Measurements from ENCODE around the gene STPG3. TPM values are rescaled to one million over a fixed set of nuclear protein-coding genes. Genes with fewer than 3 reads are reported as not detected.

The STPG3 gene
- polyA plus RNA-seq, 1 of the 3 experiments (the other 2 are of a cell fraction), result not detected

DNA sequence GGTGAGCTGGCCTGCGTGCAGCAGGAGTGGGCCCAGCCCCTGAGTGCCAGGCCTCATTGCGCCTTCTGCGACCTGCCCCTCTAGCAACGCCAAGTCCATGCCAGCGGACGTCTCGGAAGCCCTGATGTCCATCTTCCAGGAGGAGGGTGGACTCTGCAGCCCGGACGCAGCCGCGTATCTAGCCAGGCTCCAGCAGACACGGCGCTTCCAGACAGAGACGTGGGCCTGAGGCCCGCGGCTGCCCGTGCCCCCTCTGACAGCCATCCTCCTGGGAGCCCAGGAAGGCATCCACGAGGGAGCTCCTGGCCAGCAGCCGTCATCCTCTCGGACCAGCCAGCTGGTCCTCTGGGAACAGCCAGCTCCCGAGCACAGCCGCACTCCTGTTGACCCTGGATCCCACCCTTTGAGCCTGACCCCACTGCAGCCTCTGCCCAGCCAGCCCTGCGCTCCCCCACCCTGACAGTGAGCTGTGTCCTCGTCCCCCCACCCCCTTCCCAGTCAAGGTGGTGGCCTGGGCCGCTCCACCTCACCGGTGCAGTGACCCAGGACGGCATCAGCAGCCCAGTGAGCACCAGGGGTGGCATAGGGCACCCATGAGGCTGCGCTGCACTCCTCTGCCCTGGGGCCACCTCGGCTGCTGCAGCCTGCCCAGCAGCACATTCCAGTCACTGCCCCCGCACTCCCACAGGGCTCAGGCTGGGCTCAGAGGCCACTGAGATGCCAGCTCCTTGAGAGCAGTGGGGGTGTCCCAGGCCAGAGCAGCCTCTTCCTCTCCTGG, 34.7 kb upstream of the STPG3 start:
- ChIA-PET POLR2A (interaction anchor here (1.7 kb wide), 1 partner anchor 9 kb away, joined by 3 read pairs; no protein-coding TSS in a partner anchor), CTCF (interaction anchor here (0.6 to 1.5 kb wide), 4 partner anchors 9 to 20 kb away, joined by 3 to 7 read pairs (median 3); partner anchors contain the start of gene RNF224)
- Histone ChIP-seq H3K9me2 (no peaks in the 10 kb centered on the region), H3K27me3 (ENCODE audit: insufficient read depth) (no peaks in the 10 kb centered on the region), H3K4me1 (ENCODE audit: control insufficient read depth in 1 of 2, insufficient read depth in 2 of 2, low read depth in 1 of 2, low read length in 1 of 2) (peaks cover 0 to 5% of the 10 kb centered on the region in 2 experiments; a peak in 1 of 4 replicates), H3F3A (replicated peaks; ENCODE audit: insufficient read depth) (no peaks in the 10 kb centered on the region), H3K4me2 (no peak overlapping the region), H3K27ac (ENCODE audit: low read depth in 2 of 2, low read length in 1 of 2) (no peak overlapping the region), H4K20me1 (ENCODE audit: insufficient read depth) (no peaks in the 10 kb centered on the region), H3K9ac (no peak overlapping the region), H3K36me3 (replicated peaks in 1 of 2; ENCODE audit: control insufficient read depth in 1 of 2, insufficient read depth in 2 of 2, low read length in 1 of 2) (peaks cover 0 to 14% of the 10 kb centered on the region in 2 experiments), H3K79me2 (ENCODE audit: insufficient read depth) (no peaks in the 10 kb centered on the region), H2AFZ (ENCODE audit: low read depth) (no peak overlapping the region), H3K9me3 (no peaks in the 10 kb centered on the region), H3K4me3 (ENCODE audit: low read depth in 2 of 2, low read length in 1 of 2) (no peak overlapping the region)
- DNase-seq, result no peak
- WGBS (ENCODE audit: low lambda C conversion rate), result 95% methylated on average over 16 of the region's 30 CpGs
- TF ChIP-seq SMC3 (IDR thresholded peaks at IDR 0.05; ENCODE audit: low read depth, low read length), result no peak
- TF ChIP-seq, protein P1, sequence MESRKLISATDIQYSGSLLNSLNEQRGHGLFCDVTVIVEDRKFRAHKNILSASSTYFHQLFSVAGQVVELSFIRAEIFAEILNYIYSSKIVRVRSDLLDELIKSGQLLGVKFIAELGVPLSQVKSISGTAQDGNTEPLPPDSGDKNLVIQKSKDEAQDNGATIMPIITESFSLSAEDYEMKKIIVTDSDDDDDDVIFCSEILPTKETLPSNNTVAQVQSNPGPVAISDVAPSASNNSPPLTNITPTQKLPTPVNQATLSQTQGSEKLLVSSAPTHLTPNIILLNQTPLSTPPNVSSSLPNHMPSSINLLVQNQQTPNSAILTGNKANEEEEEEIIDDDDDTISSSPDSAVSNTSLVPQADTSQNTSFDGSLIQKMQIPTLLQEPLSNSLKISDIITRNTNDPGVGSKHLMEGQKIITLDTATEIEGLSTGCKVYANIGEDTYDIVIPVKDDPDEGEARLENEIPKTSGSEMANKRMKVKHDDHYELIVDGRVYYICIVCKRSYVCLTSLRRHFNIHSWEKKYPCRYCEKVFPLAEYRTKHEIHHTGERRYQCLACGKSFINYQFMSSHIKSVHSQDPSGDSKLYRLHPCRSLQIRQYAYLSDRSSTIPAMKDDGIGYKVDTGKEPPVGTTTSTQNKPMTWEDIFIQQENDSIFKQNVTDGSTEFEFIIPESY (IDR thresholded peaks at IDR 0.05; ENCODE audit: borderline replicate concordance, low read depth), result no peak
- TF ChIP-seq, protein P2, sequence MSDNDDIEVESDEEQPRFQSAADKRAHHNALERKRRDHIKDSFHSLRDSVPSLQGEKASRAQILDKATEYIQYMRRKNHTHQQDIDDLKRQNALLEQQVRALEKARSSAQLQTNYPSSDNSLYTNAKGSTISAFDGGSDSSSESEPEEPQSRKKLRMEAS (IDR thresholded peaks at IDR 0.05; ENCODE audit: low read depth), result no peak
- no peak for TF ChIP-seq POLR2AphosphoS5 (IDR thresholded peaks at IDR 0.05; ENCODE audit: low read depth, low read length)
- no peak for TF ChIP-seq ELF1 (IDR thresholded peaks at IDR 0.05)
- no peak for TF ChIP-seq YY1 (IDR thresholded peaks at IDR 0.05; ENCODE audit: low read depth)
- TF ChIP-seq GABPA (IDR thresholded peaks at IDR 0.05; ENCODE audit: low read depth), result no peak
- TF ChIP-seq RFX5 (IDR thresholded peaks at IDR 0.05; ENCODE audit: low read length), result no peak
- no peak for TF ChIP-seq TCF12 (IDR thresholded peaks at IDR 0.05)
- no peak for TF ChIP-seq RXRA (IDR thresholded peaks at IDR 0.05; ENCODE audit: borderline replicate concordance, low read depth)
- TF ChIP-seq FOSL2 (IDR thresholded peaks at IDR 0.05; ENCODE audit: borderline replicate concordance, low read depth), result no peak
- no peak for TF ChIP-seq NFIC (IDR thresholded peaks at IDR 0.05; ENCODE audit: borderline replicate concordance)

DNA sequence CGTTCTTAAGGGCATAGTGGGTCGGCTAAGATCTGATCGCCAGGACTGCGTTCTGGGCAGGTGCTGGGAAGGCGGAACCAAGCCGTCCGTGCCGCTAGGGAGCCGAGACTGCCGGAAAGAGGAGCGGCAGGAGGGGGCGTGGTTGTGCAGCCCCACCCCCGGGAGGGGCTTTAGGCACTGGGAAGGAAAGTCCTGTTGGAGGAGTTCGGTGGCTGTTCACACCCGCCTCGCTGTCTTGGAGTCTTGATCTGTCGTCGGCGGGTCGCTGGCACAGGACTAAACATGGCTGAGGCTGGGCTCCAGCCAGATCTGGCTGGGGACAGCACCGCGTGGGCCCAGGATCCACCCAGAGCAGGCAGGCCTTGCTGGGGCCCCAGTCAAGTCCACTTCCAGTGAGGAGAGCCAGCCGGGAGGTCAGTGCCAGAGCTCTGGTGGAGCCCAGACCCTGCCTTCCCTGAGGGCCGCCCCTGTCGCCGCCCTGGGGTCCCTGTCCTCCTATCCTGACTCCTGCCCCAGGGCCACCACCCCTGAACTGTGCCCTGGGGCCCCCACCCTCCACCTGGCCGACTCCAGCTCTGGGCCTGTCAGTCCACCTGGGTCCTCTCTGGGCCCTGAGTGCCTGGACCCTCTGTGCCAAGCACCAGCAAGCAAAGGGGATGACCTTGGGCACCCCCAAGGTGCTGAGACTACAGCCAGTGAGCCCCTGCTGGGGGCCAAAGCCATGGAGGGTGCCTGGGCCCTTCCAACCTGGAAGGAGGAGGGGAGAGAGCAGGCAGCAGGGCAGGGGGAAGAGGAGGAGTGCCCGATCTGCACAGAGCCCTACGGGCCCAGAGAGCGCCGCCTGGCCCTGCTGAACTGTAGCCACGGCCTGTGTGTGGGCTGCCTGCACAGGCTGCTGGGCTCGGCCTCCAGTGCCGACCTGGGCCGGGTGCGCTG, 33.5 kb upstream of the STPG3 start:
- no peaks in the 10 kb centered on the region for H3K9me3 ChIP-seq
- H2AFZ ChIP-seq (ENCODE audit: low read depth), result no peak overlapping the region
- H3K9ac ChIP-seq, result no peak overlapping the region
- H3K79me2 ChIP-seq (ENCODE audit: insufficient read depth), result no peaks in the 10 kb centered on the region
- no peaks in the 10 kb centered on the region for H3K9me2 ChIP-seq
- no peak overlapping the region for H3K4me3 ChIP-seq (ENCODE audit: low read depth in 2 of 2, low read length in 1 of 2)
- 84% methylated on average over 20 of the region's 36 CpGs for WGBS (ENCODE audit: low lambda C conversion rate)
- H3F3A ChIP-seq (replicated peaks; ENCODE audit: insufficient read depth), result no peaks in the 10 kb centered on the region
- no peaks in the 10 kb centered on the region for H3K27me3 ChIP-seq (ENCODE audit: insufficient read depth)
- no peak overlapping the region for H3K4me2 ChIP-seq
- peaks cover 0 to 14% of the 10 kb centered on the region in 2 experiments for H3K36me3 ChIP-seq (replicated peaks in 1 of 2; ENCODE audit: control insufficient read depth in 1 of 2, insufficient read depth in 2 of 2, low read length in 1 of 2)
- no peak for TF ChIP-seq JUND (IDR thresholded peaks at IDR 0.05)
- TF ChIP-seq YY1 (IDR thresholded peaks at IDR 0.05; ENCODE audit: low read depth), result no peak
- no peak for TF ChIP-seq POLR2AphosphoS5 (IDR thresholded peaks at IDR 0.05; ENCODE audit: low read depth, low read length)
- TF ChIP-seq, protein P3, sequence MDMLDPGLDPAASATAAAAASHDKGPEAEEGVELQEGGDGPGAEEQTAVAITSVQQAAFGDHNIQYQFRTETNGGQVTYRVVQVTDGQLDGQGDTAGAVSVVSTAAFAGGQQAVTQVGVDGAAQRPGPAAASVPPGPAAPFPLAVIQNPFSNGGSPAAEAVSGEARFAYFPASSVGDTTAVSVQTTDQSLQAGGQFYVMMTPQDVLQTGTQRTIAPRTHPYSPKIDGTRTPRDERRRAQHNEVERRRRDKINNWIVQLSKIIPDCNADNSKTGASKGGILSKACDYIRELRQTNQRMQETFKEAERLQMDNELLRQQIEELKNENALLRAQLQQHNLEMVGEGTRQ (IDR thresholded peaks at IDR 0.05; ENCODE audit: borderline replicate concordance, low read depth, low read length), result no peak
- H3K4me1 ChIP-seq (ENCODE audit: control insufficient read depth in 1 of 2, insufficient read depth in 2 of 2, low read depth in 1 of 2, low read length in 1 of 2), result peaks cover under 1 to 5% of the 10 kb centered on the region in 2 experiments; a peak in 1 of 4 replicates
- ChIA-PET CTCF (interaction anchor here (0.9 kb wide), 1 partner anchor 188 kb away, joined by 3 read pairs; no protein-coding TSS in a partner anchor), POLR2A (interaction anchor here (1.7 kb wide), 1 partner anchor 10 kb away, joined by 3 read pairs; no protein-coding TSS in a partner anchor)
- DNase-seq, result no peak
- no peak overlapping the region for H3K27ac ChIP-seq (ENCODE audit: low read depth in 2 of 2, low read length in 1 of 2)
- H4K20me1 ChIP-seq (ENCODE audit: insufficient read depth), result no peaks in the 10 kb centered on the region

Measured in SK-N-SH (cell line).